LHCN-M2 (cell line): ENCODE results near the gene ARHGEF7. TPM values are rescaled to one million over a fixed set of nuclear protein-coding genes. Genes with fewer than 3 reads are reported as not detected.
A peak's percentile ranks its signal among the peaks of the same experiment; 100 is the strongest.
"Not testable (repeated sequence)": the region's sequence is repeated elsewhere in the genome, so short reads cannot be mapped to it uniquely, and the experiment has no call there.

Source experiments
- DNase-seq: peaks from one replicate; pipeline ENCODE4 v3.0.0-alpha.2; 2012; ENCODE audit warnings: low read depth
- total RNA-seq: library from RNA; depleted of rRNA; stranded (reverse); fragments of >200 nt; gene quantifications from 2 replicates; pipeline ENCODE4 v1.2.3, GENCODE V29; 2014

The ARHGEF7 gene
- total RNA-seq, 1 experiment from 2014 or later = 30.7 TPM

GRCh38 chr13:111189516-111189915, 74.4 kb downstream of the ARHGEF7 start:
- DNase-seq = not testable (repeated sequence)

DNA sequence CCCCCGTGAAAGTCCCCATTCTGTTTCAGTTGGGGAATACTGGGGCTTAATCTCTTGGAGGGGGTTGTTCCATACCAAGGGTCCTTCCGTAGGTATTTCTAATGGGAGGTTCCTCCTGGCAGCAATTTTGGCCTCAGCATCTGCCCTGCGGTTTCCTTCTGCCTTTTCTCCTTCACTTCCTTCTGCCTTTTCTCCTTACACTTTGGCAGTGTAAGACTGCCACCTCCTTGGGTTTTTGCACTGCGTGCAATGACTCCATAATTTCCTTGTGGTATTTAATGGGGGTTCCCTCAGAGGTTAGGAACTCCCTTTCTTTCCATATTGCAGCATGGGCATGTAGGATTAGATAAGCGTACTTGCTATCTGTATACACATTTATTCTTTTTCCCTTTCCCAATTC, 78.1 kb downstream of the ARHGEF7 start:
- DNase-seq = not testable (repeated sequence)

DNA sequence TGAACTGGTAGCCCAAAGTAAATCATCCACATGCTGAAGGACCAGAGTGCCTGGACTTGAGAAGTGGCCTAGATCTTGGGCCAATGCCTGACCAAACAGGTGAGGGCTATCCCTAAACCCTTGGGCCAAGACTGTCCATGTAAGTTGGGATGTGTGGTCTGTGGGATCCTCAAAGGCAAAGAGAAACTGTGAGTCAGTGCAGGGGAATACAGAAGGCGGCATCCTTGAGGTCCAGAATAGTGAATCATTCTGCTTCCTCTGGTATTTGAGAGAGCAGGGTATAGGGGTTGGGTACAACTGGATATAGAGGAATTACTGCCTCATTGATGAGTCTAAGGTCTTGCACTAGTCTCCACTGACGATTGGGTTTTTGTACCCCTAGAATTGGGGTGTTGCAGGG, 79.5 kb downstream of the ARHGEF7 start:
- DNase-seq = peak; percentile 91

- DNase-seq = not testable (repeated sequence)
These were observed 83.7 kb downstream of the ARHGEF7 start for GRCh38 chr13:111198732-111199378.

- DNase-seq = no peak
These were observed 86.3 kb downstream of the ARHGEF7 start for GRCh38 chr13:111201304-111201940.

DNA sequence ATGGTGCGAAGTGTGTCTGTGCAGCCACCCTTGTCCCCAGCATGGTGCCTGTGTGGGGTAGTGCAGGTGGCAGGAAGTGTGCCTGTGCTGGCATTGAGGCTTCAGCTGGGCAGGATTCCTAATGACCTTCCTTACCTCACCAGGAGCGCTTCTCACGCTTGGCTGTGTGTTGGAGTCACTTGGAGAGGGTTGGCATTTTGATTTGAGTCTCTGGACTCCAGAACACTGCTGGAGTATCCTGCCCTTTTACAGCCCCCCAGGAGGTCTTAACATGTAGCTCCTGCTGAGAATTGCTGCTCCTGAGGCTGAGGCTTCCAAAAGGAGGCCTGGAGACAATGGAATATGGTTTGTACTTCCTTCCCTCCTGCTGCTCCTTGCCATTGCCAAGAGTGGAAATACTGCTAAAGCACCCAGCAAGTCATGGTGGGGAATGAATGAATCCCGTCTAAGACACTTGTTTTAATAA, 87.1 kb downstream of the ARHGEF7 start:
- no peak for DNase-seq

DNA sequence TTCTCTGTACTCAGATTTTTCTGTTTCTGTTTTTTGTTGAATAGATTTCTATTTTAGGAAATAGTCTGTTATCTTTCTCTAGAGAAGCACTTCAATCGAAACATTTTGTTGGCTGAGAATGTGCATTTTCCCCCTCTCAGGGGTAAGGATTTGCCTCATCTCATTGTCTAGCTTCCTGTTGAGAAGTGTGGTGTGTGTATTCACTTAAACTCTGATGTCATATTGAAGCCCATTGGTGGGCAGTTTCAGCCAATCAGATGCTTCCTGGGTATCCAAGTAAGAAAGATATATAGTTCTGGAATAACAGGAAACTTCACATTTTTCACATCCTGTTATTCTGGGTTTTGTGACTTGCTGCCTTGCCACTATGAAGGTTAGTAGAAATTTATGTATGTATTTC, 87.6 kb downstream of the ARHGEF7 start:
- DNase-seq = peak; percentile 79

DNA sequence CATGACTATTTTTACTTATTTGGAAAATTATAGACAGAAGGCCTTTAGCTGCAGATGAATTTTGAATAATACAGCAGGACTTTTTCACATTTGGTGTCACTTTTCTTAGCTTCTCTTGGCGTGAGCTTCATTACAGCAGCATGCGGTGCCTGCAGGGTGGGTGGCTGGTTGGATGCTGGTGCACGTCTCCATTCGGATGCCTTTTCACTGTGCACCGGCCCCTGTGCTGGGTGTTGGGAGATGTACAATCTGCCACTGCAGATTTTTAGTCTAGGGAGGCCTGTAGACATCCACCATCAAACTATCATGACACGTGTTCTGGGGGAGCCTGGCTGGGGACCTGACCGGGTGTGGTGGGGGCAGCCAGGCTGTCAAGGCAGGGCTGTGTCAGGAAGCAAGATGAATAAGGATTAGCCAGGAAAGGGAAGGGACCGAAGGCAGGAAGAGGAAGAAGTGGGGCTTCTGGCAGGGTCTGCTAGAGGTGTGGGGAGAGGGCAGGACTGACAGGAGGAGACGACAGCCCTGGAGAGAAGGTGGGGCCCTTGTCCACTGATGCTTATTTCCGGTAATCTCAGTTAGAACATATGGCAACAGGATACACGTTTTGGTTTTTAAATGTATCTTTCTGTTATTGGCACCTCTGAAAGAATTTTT, 88.8 kb downstream of the ARHGEF7 start:
- no peak for DNase-seq

DNA sequence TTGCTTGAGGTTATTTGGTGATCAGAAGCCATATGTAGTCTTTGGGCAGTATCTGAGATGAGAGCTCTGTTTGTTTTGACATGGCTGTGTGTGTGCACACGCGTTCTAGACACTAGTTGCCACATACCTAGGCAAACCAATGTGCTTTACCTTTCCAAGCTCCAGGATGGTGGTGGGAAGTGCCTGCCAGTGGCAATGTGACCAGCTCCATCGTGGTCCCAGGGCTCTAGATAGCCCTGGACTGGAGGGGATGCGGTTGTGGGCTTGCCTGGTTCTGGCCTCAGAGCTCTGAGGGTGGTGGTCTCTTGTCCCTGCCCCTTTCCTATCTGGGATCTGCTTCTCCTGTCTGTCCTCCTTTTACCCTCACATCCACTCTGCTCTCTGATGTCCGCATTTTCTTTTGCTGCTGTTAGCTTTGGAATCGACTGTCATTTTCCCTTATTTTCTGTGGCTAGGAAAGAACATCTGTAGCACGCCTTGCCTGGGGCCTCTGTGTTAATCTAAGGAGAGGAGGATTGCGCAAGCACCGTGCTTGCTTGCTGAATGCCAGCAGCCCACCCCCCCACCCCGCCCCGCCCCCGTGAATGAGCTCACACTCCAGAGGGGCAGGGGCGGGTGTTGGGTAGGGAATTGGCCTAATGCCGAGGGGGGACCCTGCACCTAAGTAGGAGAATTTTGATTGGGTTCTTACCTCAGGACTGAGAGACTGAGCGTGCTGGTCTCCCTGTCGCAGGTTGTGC, 89.5 kb downstream of the ARHGEF7 start:
- peak; percentile 37 for DNase-seq

DNA sequence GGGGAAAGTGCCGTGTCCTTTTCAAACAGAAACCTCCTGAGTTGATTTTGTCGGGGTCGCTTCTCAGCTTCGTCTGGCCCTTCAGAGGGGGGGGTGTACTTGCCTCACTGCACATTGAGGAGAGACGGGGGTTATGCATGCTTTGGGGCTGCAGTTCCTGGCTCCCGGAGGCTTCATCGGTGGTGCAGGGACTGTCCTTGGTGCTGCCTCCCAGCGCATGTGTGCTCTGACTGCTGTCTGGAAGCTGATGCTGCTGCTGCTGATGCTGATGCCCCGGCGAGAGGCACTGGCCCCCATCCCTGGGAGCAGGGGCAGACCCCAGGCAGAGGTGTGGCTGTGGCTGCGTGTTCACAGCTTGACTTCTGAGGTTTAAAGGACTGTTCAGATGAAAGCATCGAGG, 91.0 kb downstream of the ARHGEF7 start:
- no peak for DNase-seq

DNA sequence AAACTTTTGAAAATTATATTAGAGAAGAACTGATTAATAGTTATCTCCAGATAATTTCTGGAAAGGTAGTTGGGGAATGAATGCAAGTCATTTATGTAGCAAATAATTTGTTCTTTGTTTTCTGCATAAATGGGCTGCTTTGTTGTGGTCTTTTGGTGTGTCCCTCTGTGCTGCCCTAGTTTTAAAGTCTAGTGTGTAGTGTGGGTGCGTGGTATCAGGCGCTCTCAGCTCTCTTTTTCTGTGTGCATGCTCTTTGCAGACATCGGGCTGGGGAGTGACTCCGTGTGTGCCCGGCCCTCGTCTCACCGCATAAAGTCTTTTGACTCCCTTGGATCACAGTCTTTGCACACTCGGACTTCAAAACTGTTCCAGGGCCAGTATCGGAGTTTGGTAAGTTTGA, 94.5 kb downstream of the ARHGEF7 start:
- DNase-seq = no peak

DNA sequence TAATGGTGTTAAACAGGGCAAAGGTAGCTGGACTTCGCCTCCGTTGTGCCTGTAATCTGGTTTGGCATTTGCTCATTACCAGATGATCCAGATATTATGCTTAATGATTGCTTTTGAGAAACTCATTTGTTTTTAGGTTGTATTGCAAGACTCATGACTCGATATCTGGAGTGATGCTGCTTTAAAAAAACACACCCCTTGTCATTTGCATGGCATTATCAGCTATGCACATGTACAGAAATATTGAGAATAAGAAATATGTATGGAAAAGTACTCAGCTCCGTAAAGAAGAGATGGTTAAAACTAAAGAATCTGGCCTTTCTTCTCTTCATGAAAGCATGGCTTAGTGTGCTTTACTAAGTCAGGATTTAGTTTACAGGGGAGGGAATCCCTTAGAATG, 95.0 kb downstream of the ARHGEF7 start:
- no peak for DNase-seq

DNA sequence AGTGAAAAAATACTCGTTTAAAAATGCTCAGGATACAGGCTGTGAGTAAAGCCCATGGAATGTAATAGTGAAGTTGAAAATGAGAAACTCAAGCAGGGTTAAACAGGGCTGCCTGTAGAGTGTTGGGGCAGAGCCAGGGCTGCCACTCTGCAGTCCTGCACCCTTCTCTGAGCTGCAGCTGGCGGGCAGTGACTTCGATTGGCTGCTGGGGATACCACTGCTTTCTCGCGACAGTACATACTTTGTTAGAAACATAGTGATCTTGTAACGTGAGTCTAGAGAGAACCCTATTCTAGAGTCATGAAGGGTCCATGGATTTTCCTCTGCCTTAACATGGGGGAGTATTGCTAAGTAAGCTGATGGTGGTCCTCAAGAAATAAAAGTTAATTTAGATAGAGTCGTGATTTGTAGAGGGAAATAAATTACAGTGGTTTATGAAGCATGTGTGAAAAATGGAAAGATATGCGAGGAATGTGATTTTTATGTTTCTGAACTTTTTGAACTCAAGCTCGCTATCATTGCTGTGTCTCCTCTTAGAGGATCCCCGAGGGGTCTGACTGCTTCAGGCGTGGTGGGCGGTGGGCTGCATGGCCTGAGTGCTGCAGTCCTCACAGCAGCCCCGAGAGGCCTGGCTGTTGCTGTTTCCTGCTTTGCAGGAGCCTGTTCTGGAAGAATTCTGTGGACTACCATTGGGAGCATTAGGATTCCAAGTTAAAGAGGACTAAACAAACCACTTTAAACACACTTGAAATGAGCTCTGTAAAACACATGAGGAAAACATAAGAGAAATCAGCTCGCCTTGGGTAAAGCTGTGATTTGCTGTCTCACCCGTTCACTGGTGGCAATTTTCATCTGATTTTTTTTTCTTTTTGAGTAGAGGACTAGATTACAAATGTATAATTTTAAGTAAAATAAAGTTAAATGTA, 95.7 kb downstream of the ARHGEF7 start:
- DNase-seq = peak; percentile 93

- no peak for DNase-seq
These were observed 96.8 kb downstream of the ARHGEF7 start for GRCh38 chr13:111211789-111212516.

DNA sequence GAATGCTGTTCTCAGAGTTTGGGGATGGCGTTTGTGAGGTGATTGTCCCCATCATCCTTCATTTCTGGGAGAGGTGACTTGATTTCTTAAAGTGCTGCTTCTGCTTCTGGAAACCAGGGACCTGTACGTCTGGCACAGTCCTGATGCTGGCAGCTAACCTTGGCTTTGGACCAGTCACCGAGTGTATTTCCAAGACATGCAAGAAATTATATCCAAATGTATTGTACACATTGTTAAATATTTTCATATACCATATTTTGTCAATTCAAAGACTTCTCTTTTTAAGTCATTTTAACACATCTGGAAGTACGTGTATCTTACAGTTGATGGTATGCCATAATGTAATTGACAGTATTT, 97.4 kb downstream of the ARHGEF7 start:
- DNase-seq = no peak

DNA sequence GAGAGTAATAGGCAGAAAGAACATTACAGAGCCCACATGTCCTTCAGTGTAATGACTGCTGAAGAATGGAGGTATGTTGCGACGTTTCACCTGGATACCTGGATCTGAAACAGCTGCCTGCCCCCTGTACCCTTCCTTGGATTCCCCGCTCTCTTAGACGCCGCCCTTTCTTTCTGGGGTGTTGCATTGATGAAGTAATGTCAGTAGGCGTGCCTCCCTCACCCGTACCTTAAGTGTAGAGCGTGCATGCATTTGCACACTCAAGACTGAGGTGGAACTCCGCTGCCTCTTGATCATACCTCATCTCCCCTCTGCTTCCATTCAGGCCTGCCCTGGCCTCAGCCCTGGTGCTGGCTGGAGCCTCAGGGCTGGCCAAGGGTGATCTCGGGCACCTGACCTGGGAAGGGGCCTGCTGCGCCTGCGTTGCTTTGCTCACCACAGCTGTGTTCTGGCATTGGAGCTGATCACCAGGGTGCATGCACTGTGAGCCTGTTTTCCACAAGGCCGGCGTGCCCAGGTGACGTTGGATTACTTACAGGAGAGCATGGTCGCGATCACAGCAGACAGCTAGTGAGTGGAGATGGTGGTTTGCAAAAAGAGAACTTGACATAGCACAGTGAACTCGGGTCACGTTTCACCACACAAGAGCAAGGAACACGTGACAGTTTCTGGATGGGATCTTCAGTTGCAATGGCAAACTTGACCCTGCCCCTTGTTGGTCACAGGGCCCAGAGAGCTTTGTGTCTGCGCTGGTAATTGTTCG, 99.0 kb downstream of the ARHGEF7 start:
- DNase-seq = no peak

DNA sequence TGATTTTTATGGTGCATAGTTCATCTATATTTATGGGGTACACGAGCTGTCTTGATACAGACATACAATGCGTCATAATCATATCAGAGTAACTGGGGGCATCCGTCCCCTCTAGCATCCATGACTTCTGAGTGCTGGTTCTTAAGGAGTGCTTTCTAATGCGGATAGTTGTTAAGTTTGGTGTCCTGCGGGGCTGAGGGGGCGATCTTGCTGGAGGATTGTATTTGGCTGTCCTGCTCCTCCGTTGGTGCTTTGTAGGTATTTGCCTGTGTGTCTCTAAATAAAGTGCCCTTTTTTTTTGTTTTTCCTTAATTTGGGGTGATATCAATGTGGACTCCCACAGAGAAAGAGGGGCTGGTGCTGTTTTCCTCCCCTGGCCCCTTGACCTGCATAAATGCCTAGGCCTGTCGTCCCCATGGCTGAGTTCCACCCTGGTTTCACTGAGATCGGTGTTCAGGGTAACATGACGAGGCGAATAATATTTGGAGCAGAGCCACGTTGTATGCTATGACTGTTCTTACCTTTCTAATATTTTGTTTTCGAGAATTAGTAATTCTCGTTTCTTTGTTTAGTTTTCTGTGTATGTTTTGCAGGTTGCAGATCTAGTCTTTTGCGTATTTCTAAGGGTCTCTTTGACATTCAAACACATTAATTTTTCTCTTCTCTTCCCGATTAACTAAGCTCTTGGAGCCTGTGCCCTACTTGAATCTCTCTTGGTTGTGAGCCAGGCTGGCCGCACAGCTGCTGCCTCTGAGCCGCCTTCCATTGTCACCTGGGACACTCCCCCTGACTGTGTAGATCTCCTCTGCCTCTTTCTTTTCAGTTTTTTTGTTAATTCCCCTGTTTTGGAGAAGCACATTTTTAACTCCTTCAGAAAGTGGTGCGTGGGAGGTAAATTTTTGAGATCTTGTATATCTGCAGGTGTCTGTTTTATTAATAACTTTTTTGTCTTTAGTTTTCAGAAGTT, 100.3 kb downstream of the ARHGEF7 start:
- DNase-seq = no peak

DNA sequence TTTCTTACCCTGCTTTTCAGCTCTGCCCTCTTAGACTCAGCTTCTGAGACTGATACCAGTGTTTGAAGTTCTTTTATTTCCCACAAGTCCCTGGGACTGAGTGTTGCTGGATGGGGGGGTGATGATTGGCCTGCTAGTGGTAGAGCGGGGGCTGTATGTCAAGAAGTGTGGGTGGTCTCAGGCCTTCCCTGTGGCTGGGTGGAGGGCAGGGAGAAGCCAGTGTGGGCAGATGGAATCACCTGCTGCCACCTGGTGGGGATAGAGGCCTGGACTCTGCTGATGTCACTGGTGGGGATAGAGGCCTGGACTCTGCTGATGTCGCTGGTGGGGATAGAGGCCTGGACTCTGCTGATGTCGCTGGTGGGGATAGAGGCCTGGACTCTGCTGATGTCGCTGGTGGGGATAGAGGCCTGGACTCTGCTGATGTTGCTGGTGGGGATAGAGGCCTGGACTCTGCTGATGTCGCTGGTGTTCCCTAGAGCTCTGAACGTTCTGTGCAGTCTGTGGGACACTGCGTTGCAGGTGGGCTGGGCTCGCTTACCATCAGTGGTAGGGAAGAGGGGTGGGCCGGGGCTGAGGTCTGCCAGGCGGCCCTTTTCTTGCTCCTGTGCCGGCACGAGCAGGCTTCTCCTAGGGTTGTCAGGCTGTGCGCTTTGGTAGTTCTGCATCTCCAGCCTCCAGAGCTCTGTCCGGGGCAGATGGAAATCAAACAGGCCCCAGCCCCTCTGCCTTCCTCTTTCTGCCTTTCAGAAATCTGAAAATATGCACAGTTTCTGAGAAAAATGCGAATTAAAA, 101.3 kb downstream of the ARHGEF7 start:
- peak; percentile 22 for DNase-seq
